Tibial artery (tissue), 4 donors: ENCODE results near the gene POU2F2.

Experiments
- DNase-seq, 2 donors: peaks; one replicate each; pipeline ENCODE4 v3.0.0-alpha.2; 2019
- H3K27ac ChIP-seq, 2 donors: fragments of 200-600 bp; sonication (generic) in 1 of 2; 1 replicate in 1 of 2; 2 replicates in 1 of 2; pipeline ENCODE4 v1.5.1; 2018 to 2019; ENCODE audit warnings: mild to moderate bottlenecking in 1 of 2
- H3K27me3 ChIP-seq, 2 donors: fragments of 200-600 bp; sonication (generic) in 1 of 2; one replicate each; pipeline versions ENCODE4 v1.5.1 to v1.6.0; 2016 to 2019
- H3K36me3 ChIP-seq, 3 donors: fragments of 200-600 bp; sonication (generic) in 2 of 3; one replicate each; pipeline ENCODE4 v1.5.1; 2016 to 2019; ENCODE audit warnings: mild to moderate bottlenecking in 2 of 3
- H3K4me1 ChIP-seq, 4 donors: fragments of 200-600 bp; sonication (generic) in 2 of 4; 1 replicate in 3 of 4; 2 replicates in 1 of 4; pipeline ENCODE4 v1.5.1; 2016 to 2019
- H3K4me3 ChIP-seq, 2 donors: fragments of 200-600 bp; sonication (generic) in 1 of 2; 1 replicate in 1 of 2; 2 replicates in 1 of 2; pipeline ENCODE4 v1.5.1; 2018 to 2019; ENCODE audit warnings: mild to moderate bottlenecking in 2 of 2
- H3K9me3 ChIP-seq, 3 donors: fragments of 200-600 bp; sonication (generic) in 1 of 3; one replicate each; pipeline ENCODE4 v1.5.1; 2016 to 2019
- CTCF ChIP-seq, 2 experiments: fragments of 200-600 bp in 1 of 2; fragments of 450-650 bp in 1 of 2; IDR thresholded peaks; one replicate each; pipeline ENCODE4 v1.5.1; 2017 to 2019; ENCODE audit warnings: antibody characterized with exemption in 2 of 2, mild to moderate bottlenecking in 1 of 2, moderate library complexity in 1 of 2
- intact Hi-C: fragments of 100-400 bp; cut with DNase I; formaldehyde crosslinking; loops from one replicate; pipeline ENCODE4 v1.15.0; 2023; ENCODE audit warnings: low total_unique reads

POU2F2 gene

DNA sequence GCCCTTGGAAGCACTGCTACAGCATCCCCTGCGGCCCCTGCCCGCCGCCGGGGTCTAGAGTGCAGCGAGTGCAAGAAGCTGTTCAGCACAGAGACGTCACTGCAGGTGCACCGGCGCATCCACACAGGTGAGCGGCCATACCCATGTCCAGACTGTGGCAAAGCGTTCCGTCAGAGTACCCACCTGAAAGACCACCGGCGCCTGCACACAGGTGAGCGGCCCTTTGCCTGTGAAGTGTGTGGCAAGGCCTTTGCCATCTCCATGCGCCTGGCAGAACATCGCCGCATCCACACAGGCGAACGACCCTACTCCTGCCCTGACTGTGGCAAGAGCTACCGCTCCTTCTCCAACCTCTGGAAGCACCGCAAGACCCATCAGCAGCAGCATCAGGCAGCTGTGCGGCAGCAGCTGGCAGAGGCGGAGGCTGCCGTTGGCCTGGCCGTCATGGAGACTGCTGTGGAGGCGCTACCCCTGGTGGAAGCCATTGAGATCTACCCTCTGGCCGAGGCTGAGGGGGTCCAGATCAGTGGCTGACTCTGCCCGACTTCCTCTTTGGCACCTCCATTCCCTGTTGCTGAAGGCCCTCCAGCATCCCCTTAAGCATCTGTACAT lies 51.4 kb downstream of the POU2F2 start:
- no peaks in the 10 kb centered on the region for H3K27me3 ChIP-seq
- no peak overlapping the region for H3K27ac ChIP-seq
- DNase-seq = no peak
- peaks cover 41 to 64% (median 46%) of the 10 kb centered on the region in 3 donors for H3K36me3 ChIP-seq
- no peak overlapping the region for H3K4me3 ChIP-seq
- peaks cover 0 to 19% (median 14%) of the 10 kb centered on the region in 4 donors for H3K4me1 ChIP-seq
- TF ChIP-seq CTCF (IDR thresholded peaks at IDR 0.05) = no peak
- H3K9me3 ChIP-seq = no peaks in the 10 kb centered on the region
- intact Hi-C loops = no loop called here

GRCh38 chr19:42079886-42080763 lies 52.1 kb downstream of the POU2F2 start:
- intact Hi-C loops = no loop called here

GRCh38 chr19:42079276-42079669 lies 53.0 kb downstream of the POU2F2 start:
- Histone ChIP-seq H3K4me1 (peaks cover 0 to 28% (median 20%) of the 10 kb centered on the region in 4 donors), H3K9me3 (no peaks in the 10 kb centered on the region), H3K36me3 (peaks cover 41 to 62% (median 46%) of the 10 kb centered on the region in 3 donors), H3K27me3 (no peaks in the 10 kb centered on the region), H3K4me3 (no peak overlapping the region), H3K27ac (no peak overlapping the region)
- TF ChIP-seq CTCF (IDR thresholded peaks at IDR 0.05) = no peak
- DNase-seq = no peak
- intact Hi-C loops = no loop called here

More at GRCh38 chr19:42079886-42080763, 52.1 kb downstream of the POU2F2 start:
- Histone ChIP-seq H3K9me3 (no peaks in the 10 kb centered on the region), H3K4me1 (peaks cover 0 to 20% (median 16%) of the 10 kb centered on the region in 4 donors), H3K36me3 (peaks cover 41 to 64% (median 46%) of the 10 kb centered on the region in 3 donors), H3K4me3 (no peak overlapping the region), H3K27me3 (no peaks in the 10 kb centered on the region), H3K27ac (no peak overlapping the region)
- no peak for TF ChIP-seq CTCF (IDR thresholded peaks at IDR 0.05)
- no peak for DNase-seq

DNA sequence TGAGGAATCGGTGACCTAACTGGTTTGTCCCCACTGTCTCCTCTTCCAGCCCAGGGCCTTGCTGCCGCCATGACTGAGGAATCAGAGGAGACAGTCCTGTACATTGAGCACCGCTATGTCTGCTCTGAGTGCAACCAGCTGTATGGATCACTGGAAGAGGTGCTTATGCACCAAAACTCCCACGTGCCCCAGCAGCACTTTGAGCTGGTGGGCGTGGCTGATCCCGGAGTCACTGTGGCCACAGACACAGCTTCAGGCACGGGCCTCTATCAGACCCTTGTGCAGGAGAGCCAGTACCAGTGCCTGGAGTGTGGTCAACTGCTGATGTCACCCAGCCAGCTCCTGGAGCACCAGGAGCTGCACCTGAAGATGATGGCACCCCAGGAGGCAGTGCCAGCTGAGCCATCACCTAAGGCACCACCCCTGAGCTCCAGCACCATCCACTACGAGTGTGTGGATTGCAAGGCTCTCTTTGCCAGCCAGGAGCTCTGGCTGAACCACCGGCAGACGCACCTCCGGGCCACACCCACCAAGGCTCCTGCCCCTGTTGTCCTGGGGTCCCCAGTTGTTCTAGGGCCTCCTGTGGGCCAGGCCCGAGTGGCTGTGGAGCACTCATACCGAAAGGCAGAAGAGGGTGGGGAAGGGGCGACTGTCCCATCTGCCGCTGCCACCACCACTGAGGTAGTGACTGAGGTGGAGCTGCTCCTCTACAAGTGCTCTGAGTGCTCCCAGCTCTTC lies 53.5 kb downstream of the POU2F2 start:
- H3K9me3 ChIP-seq = no peaks in the 10 kb centered on the region
- no peak overlapping the region for H3K4me3 ChIP-seq
- intact Hi-C loops = no loop called here
- peaks cover 39 to 56% (median 41%) of the 10 kb centered on the region in 3 donors for H3K36me3 ChIP-seq
- peaks cover 0 to 28% (median 20%) of the 10 kb centered on the region in 4 donors for H3K4me1 ChIP-seq
- H3K27ac ChIP-seq = no peak overlapping the region
- H3K27me3 ChIP-seq = no peaks in the 10 kb centered on the region
- DNase-seq = no peak
- TF ChIP-seq CTCF (IDR thresholded peaks at IDR 0.05) = no peak

DNA sequence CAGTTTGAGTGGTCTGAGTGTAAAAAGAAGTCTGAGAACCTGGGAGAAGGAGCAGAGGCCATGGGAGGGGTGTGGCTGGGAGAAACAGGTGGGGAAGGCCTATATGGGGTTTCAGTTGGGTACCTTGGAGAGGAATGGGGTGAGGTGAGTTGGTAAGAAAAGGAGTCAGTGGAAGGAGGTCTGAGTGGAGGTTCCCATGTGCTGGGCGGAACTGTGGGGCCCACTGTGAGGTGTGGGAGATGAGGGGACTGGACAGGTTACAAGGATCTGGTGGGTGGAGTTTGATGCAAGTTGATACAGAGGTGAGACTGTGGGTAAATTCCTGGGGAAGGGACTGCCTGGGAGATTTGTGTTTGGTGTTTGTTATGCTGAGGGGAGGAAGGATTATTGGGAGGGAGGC lies 54.2 kb downstream of the POU2F2 start:
- intact Hi-C loops = no loop called here
- Histone ChIP-seq H3K27me3 (no peaks in the 10 kb centered on the region), H3K36me3 (peaks cover 34 to 49% (median 37%) of the 10 kb centered on the region in 3 donors), H3K4me1 (peaks cover 0 to 28% (median 20%) of the 10 kb centered on the region in 4 donors), H3K27ac (no peak overlapping the region), H3K9me3 (no peaks in the 10 kb centered on the region), H3K4me3 (no peak overlapping the region)
- DNase-seq = no peak
- no peak for TF ChIP-seq CTCF (IDR thresholded peaks at IDR 0.05)
